GM19025 (cell line): ENCODE measurements around the gene SETD5.
"Not testable (repeated sequence)": the region's sequence is repeated elsewhere in the genome, so short reads cannot be mapped to it uniquely, and the experiment has no call there.

Experiments
- ATAC-seq: cut with Tn5 transposase; IDR thresholded peaks from one replicate; pipeline ENCODE4 v1.9.1; 2021; ENCODE audit warnings: mild to moderate bottlenecking, low read depth, moderate library complexity; ENCODE audit not compliant: unreplicated experiment

SETD5 gene

GRCh38 chr3:9455596-9456131 lies 58.2 kb downstream of the SETD5 start:
- ATAC-seq: no peak

GRCh38 chr3:9467451-9467850 lies 70.0 kb downstream of the SETD5 start:
- ATAC-seq: no peak

- ATAC-seq: no peak
These were observed 71.0 kb downstream of the SETD5 start for GRCh38 chr3:9468460-9468859.

- no peak for ATAC-seq
These were observed 72.6 kb downstream of the SETD5 start for GRCh38 chr3:9469986-9470385.

- no peak for ATAC-seq
These were observed 76.2 kb downstream of the SETD5 start for GRCh38 chr3:9473496-9474065.

- no peak for ATAC-seq
These were observed 77.1 kb downstream of the SETD5 start for GRCh38 chr3:9474482-9474881.

GRCh38 chr3:9476935-9477334 lies 79.5 kb downstream of the SETD5 start:
- ATAC-seq: no peak

GRCh38 chr3:9480265-9480664 lies 82.8 kb downstream of the SETD5 start:
- ATAC-seq: no peak

- ATAC-seq: no peak
These were observed 87.8 kb downstream of the SETD5 start for GRCh38 chr3:9485248-9485647.

- ATAC-seq: no peak
These were observed 94.1 kb downstream of the SETD5 start for GRCh38 chr3:9491506-9491905.

GRCh38 chr3:9494036-9494435 lies 96.6 kb downstream of the SETD5 start:
- not testable (repeated sequence) for ATAC-seq

- no peak for ATAC-seq
These were observed 99.5 kb downstream of the SETD5 start for GRCh38 chr3:9496893-9497292.

- ATAC-seq: no peak
These were observed 100.6 kb downstream of the SETD5 start for GRCh38 chr3:9497821-9498565.

- no peak for ATAC-seq
These were observed 101.4 kb downstream of the SETD5 start for GRCh38 chr3:9498781-9499180.

GRCh38 chr3:9499455-9500107 lies 102.2 kb downstream of the SETD5 start:
- no peak for ATAC-seq

GRCh38 chr3:9500108-9501050 lies 103.0 kb downstream of the SETD5 start:
- ATAC-seq: no peak

- no peak for ATAC-seq
These were observed 103.8 kb downstream of the SETD5 start for GRCh38 chr3:9501226-9501625.

- no peak for ATAC-seq
These were observed 105.9 kb downstream of the SETD5 start for GRCh38 chr3:9503283-9503682.

GRCh38 chr3:9507586-9508578 lies 110.5 kb downstream of the SETD5 start:
- no peak for ATAC-seq
